Panc1 (cell line): ENCODE data around the gene CDKAL1. TPM values are rescaled to one million over a fixed set of nuclear protein-coding genes. Genes with fewer than 3 reads are reported as not detected.

ENCODE experiments used
- ATAC-seq: fragments of 200-7000 bp; cut with Tn5 transposase; 2 replicates; pipeline ENCODE4 v1.9.1; 2020; ENCODE audit warnings: mild to moderate bottlenecking, moderate library complexity
- BruUV-seq: library from RNA; stranded (reverse); fragments of 400-500 nt; replicated peaks from 2 replicates; lab custom pipeline; 2021; lab: Mats Ljungman, UMichigan
- CTCF ChIA-PET: fragments of 300-600 bp; sonication (Branson Sonifier 250); formaldehyde crosslinking; loops from one replicate; lab custom pipeline; 2022; ENCODE audit warnings: antibody characterized with exemption; lab: Charles Lee
- POLR2A ChIA-PET: fragments of 300-600 bp; sonication (Branson Sonifier 250); formaldehyde crosslinking; loops from one replicate; lab custom pipeline; 2022; ENCODE audit warnings: antibody characterized with exemption; lab: Charles Lee
- DNase-seq: peaks from one replicate; pipeline ENCODE4 v3.0.0-alpha.2; 2010; ENCODE audit warnings: low read depth, low spot score
- H3K27ac ChIP-seq: 2 replicates; pipeline ENCODE4 v1.5.1; 2011; ENCODE audit warnings: mild to moderate bottlenecking, low read length, inconsistent platforms
- H3K27me3 ChIP-seq: fragments of 200-500 bp; sonication (Bioruptor generic); 2 replicates; pipeline ENCODE4 v1.6.0; 2014; ENCODE audit warnings: low read length, inconsistent platforms; ENCODE audit not compliant: control insufficient read depth, insufficient read depth
- H3K36me3 ChIP-seq: fragments of 200-500 bp; sonication (Bioruptor generic); 2 replicates; pipeline ENCODE4 v1.5.1; 2014; ENCODE audit warnings: inconsistent platforms, mild to moderate bottlenecking, low read length, moderate library complexity; ENCODE audit not compliant: control insufficient read depth, insufficient read depth
- H3K4me1 ChIP-seq: 2 replicates; pipeline ENCODE4 v1.5.1; 2011; ENCODE audit warnings: inconsistent platforms, mild to moderate bottlenecking, low read length, moderate library complexity; ENCODE audit not compliant: control insufficient read depth, insufficient read depth
- H3K4me3 ChIP-seq, 2 experiments: 2 replicates each; pipeline ENCODE4 v1.5.1; 2011 to 2012; ENCODE audit warnings: low read depth in 2 of 2, low read length in 2 of 2, mild to moderate bottlenecking in 2 of 2, inconsistent platforms in 1 of 2, moderate library complexity in 1 of 2
- H3K9me3 ChIP-seq: fragments of 200-500 bp; sonication (Bioruptor generic); 2 replicates; pipeline ENCODE4 v1.5.1; 2014; ENCODE audit warnings: low read depth, mild to moderate bottlenecking, inconsistent platforms, low read length, moderate library complexity; ENCODE audit not compliant: control insufficient read depth, insufficient read depth
- CTCF ChIP-seq: fragments of 450-650 bp; IDR thresholded peaks from 2 replicates; pipeline ENCODE4 v1.5.1; 2017; ENCODE audit warnings: mild to moderate bottlenecking
- POLR2AphosphoS5 ChIP-seq: IDR thresholded peaks from 2 replicates; pipeline ENCODE4 v1.6.1; 2012; ENCODE audit warnings: mild to moderate bottlenecking, low read depth, low read length, moderate library complexity
- REST ChIP-seq, 2 experiments: IDR thresholded peaks; 2 replicates each; pipeline ENCODE4 v1.6.1; 2011 to 2012; ENCODE audit warnings: low read depth in 2 of 2, control low read depth in 1 of 2, low read length in 1 of 2, mild to moderate bottlenecking in 1 of 2, moderate library complexity in 1 of 2; ENCODE audit not compliant: insufficient read depth in 1 of 2
- SIN3A ChIP-seq: IDR thresholded peaks from 2 replicates; pipeline ENCODE4 v1.6.1; 2012; ENCODE audit warnings: low read depth, mild to moderate bottlenecking, low read length, moderate library complexity, borderline replicate concordance; ENCODE audit not compliant: insufficient read depth
- TCF7L2 ChIP-seq: IDR thresholded peaks from 2 replicates; pipeline ENCODE4 v1.6.1; 2011; ENCODE audit warnings: mild to moderate bottlenecking, low read depth, low read length, inconsistent platforms
- in situ Hi-C: cut with HindIII; loops from 2 replicates; pipeline ENCODE4 v1.10.0; 2016; ENCODE audit warnings: low sequenced_read_pairs, low pct_unique_long_range_greater_than_20kb
- intact Hi-C: fragments of 100-400 bp; cut with micrococcal nuclease; formaldehyde crosslinking; loops from one replicate; pipeline ENCODE4 v1.10.0; 2022; ENCODE audit not compliant: unreplicated experiment
- total RNA-seq: library from RNA; stranded (reverse); gene quantifications from one replicate; pipeline ENCODE4 v1.2.1, GENCODE V29; 2021; ENCODE audit not compliant: unreplicated experiment

Gene CDKAL1
- total RNA-seq, 1 experiment from 2014 or later = 14.5 TPM

GRCh38 chr6:21037453-21037852 lies 503.2 kb downstream of the CDKAL1 start:
- H3K4me3 ChIP-seq = no peak overlapping the region
- CTCF ChIA-PET = no interaction called here
- H3K4me1 ChIP-seq = no peaks in the 10 kb centered on the region
- H3K9me3 ChIP-seq = no peaks in the 10 kb centered on the region
- TF ChIP-seq SIN3A (no peak), TCF7L2 (no peak), CTCF (no peak), POLR2AphosphoS5 (no peak), REST (IDR thresholded peaks at IDR 0.05; ENCODE audit: insufficient read depth in 1 of 2, low read depth in 2 of 2, low read length in 1 of 2) (no peak)
- intact Hi-C loops (no loop called here), in situ Hi-C loops (no loop called here)
- no peaks in the 10 kb centered on the region for H3K27me3 ChIP-seq
- no peak for ATAC-seq
- no peak overlapping the region for H3K27ac ChIP-seq
- BruUV-seq = no TSS peak
- POLR2A ChIA-PET = no interaction called here
- H3K36me3 ChIP-seq = no peaks in the 10 kb centered on the region
- DNase-seq = no peak

- no peaks in the 10 kb centered on the region for H3K27me3 ChIP-seq
- H3K27ac ChIP-seq = no peak overlapping the region
- CTCF ChIA-PET = no interaction called here
- H3K4me1 ChIP-seq = no peaks in the 10 kb centered on the region
- no peaks in the 10 kb centered on the region for H3K36me3 ChIP-seq
- POLR2A ChIA-PET = no interaction called here
- BruUV-seq = no TSS peak
- intact Hi-C loops (no loop called here), in situ Hi-C loops (no loop called here)
- no peaks in the 10 kb centered on the region for H3K9me3 ChIP-seq
- H3K4me3 ChIP-seq = no peak overlapping the region
- no peak for TF ChIP-seq CTCF
- no peak for TF ChIP-seq POLR2AphosphoS5
- no peak for TF ChIP-seq TCF7L2
- no peak for TF ChIP-seq REST (IDR thresholded peaks at IDR 0.05; ENCODE audit: insufficient read depth in 1 of 2, low read depth in 2 of 2, low read length in 1 of 2)
- no peak for TF ChIP-seq SIN3A
- DNase-seq (no peak), ATAC-seq (no peak)
These were observed 505.7 kb downstream of the CDKAL1 start for GRCh38 chr6:21039926-21040325.
